Muscle layer of duodenum (tissue), 2 donors: ENCODE results near the gene RDH5.

ENCODE experiments used
- H3K27ac ChIP-seq: one replicate; pipeline ENCODE4 v1.7.0; 2013; ENCODE audit warnings: mild to moderate bottlenecking, low read length
- H3K27me3 ChIP-seq: one replicate; pipeline ENCODE4 v1.7.0; 2013; ENCODE audit warnings: low read depth, mild to moderate bottlenecking, control low read depth, low read length
- H3K36me3 ChIP-seq, 2 donors: one replicate each; pipeline ENCODE4 v1.7.0; 2013; ENCODE audit warnings: low read length in 2 of 2, control low read depth in 1 of 2, mild to moderate bottlenecking in 1 of 2; ENCODE audit not compliant: insufficient read depth in 2 of 2, control insufficient read depth in 1 of 2
- H3K4me1 ChIP-seq, 2 donors: one replicate each; pipeline ENCODE4 v1.7.0; 2013; ENCODE audit warnings: low read length in 2 of 2, mild to moderate bottlenecking in 2 of 2, control low read depth in 1 of 2, moderate library complexity in 1 of 2; ENCODE audit not compliant: insufficient read depth in 2 of 2, control insufficient read depth in 1 of 2
- H3K4me3 ChIP-seq, 2 donors: one replicate each; pipeline ENCODE4 v1.7.0; 2013; ENCODE audit warnings: low read length in 2 of 2, low read depth in 1 of 2, mild to moderate bottlenecking in 1 of 2
- H3K9me3 ChIP-seq, 2 donors: one replicate each; pipeline ENCODE4 v1.7.0; 2013; ENCODE audit warnings: low read length in 2 of 2, control low read depth in 1 of 2, mild to moderate bottlenecking in 1 of 2; ENCODE audit not compliant: control insufficient read depth in 1 of 2
- donor health status: healthy.

Gene RDH5

GRCh38 chr12:55685671-55686070 lies 34.5 kb upstream of the RDH5 start:
- Histone ChIP-seq H3K4me1 (peaks cover 0 to 10% of the 10 kb centered on the region in 2 donors), H3K9me3 (no peaks in the 10 kb centered on the region), H3K27me3 (no peaks in the 10 kb centered on the region), H3K4me3 (no peak overlapping the region), H3K36me3 (peaks cover 6 to 28% of the 10 kb centered on the region in 2 donors), H3K27ac (no peak overlapping the region)

GRCh38 chr12:55686366-55687010 lies 33.7 kb upstream of the RDH5 start:
- no peak overlapping the region for H3K4me3 ChIP-seq
- no peak overlapping the region for H3K27ac ChIP-seq
- H3K36me3 ChIP-seq, result peaks cover 6 to 28% of the 10 kb centered on the region in 2 donors
- H3K4me1 ChIP-seq, result peaks cover 0 to 5% of the 10 kb centered on the region in 2 donors
- H3K9me3 ChIP-seq, result no peaks in the 10 kb centered on the region
- H3K27me3 ChIP-seq, result no peaks in the 10 kb centered on the region

GRCh38 chr12:55687746-55688145 lies 32.4 kb upstream of the RDH5 start:
- no peaks in the 10 kb centered on the region for H3K9me3 ChIP-seq
- H3K36me3 ChIP-seq, result peaks cover 6 to 40% of the 10 kb centered on the region in 2 donors
- no peaks in the 10 kb centered on the region for H3K27me3 ChIP-seq
- H3K4me3 ChIP-seq, result no peak overlapping the region
- H3K27ac ChIP-seq, result no peak overlapping the region
- no peaks in the 10 kb centered on the region for H3K4me1 ChIP-seq

GRCh38 chr12:55688716-55689655 lies 31.2 kb upstream of the RDH5 start:
- Histone ChIP-seq H3K4me3 (no peak overlapping the region), H3K9me3 (no peaks in the 10 kb centered on the region), H3K36me3 (peaks cover 9 to 52% of the 10 kb centered on the region in 2 donors), H3K27ac (no peak overlapping the region), H3K27me3 (no peaks in the 10 kb centered on the region), H3K4me1 (no peaks in the 10 kb centered on the region)

- Histone ChIP-seq H3K36me3 (peaks cover 8 to 66% of the 10 kb centered on the region in 2 donors), H3K9me3 (no peaks in the 10 kb centered on the region), H3K4me3 (no peak overlapping the region), H3K4me1 (no peaks in the 10 kb centered on the region), H3K27ac (no peak overlapping the region), H3K27me3 (no peaks in the 10 kb centered on the region)
Observed at GRCh38 chr12:55692631-55693322, 27.4 kb upstream of the RDH5 start.

GRCh38 chr12:55693323-55694187 lies 26.6 kb upstream of the RDH5 start:
- no peak overlapping the region for H3K4me3 ChIP-seq
- no peaks in the 10 kb centered on the region for H3K27me3 ChIP-seq
- peaks cover 8 to 65% of the 10 kb centered on the region in 2 donors for H3K36me3 ChIP-seq
- no peak overlapping the region for H3K27ac ChIP-seq
- H3K4me1 ChIP-seq, result no peaks in the 10 kb centered on the region
- H3K9me3 ChIP-seq, result no peaks in the 10 kb centered on the region

- no peaks in the 10 kb centered on the region for H3K9me3 ChIP-seq
- H3K27ac ChIP-seq, result no peak overlapping the region
- H3K36me3 ChIP-seq, result peaks cover 8 to 62% of the 10 kb centered on the region in 2 donors
- H3K4me3 ChIP-seq, result no peak overlapping the region
- no peaks in the 10 kb centered on the region for H3K4me1 ChIP-seq
- H3K27me3 ChIP-seq, result no peaks in the 10 kb centered on the region
Observed at GRCh38 chr12:55694188-55694515, 26.0 kb upstream of the RDH5 start.

- no peaks in the 10 kb centered on the region for H3K9me3 ChIP-seq
- H3K27ac ChIP-seq, result no peak overlapping the region
- H3K36me3 ChIP-seq, result peaks cover 8 to 62% of the 10 kb centered on the region in 2 donors
- H3K4me1 ChIP-seq, result no peaks in the 10 kb centered on the region
- no peak overlapping the region for H3K4me3 ChIP-seq
- no peaks in the 10 kb centered on the region for H3K27me3 ChIP-seq
Observed at GRCh38 chr12:55694651-55695050, 25.5 kb upstream of the RDH5 start.

GRCh38 chr12:55695349-55695748 lies 24.8 kb upstream of the RDH5 start:
- Histone ChIP-seq H3K27me3 (no peaks in the 10 kb centered on the region), H3K9me3 (no peaks in the 10 kb centered on the region), H3K36me3 (peaks cover 8 to 65% of the 10 kb centered on the region in 2 donors), H3K4me3 (no peak overlapping the region), H3K27ac (no peak overlapping the region), H3K4me1 (no peaks in the 10 kb centered on the region)

GRCh38 chr12:55696141-55696540 lies 24.1 kb upstream of the RDH5 start:
- H3K4me3 ChIP-seq, result no peak overlapping the region
- H3K9me3 ChIP-seq, result no peaks in the 10 kb centered on the region
- no peaks in the 10 kb centered on the region for H3K27me3 ChIP-seq
- H3K36me3 ChIP-seq, result peaks cover 8 to 72% of the 10 kb centered on the region in 2 donors
- H3K4me1 ChIP-seq, result no peaks in the 10 kb centered on the region
- no peak overlapping the region for H3K27ac ChIP-seq
